Astrocyte of the cerebellum (primary cell): ENCODE measurements around the gene TRAPPC3L.

Source experiments
- DNase-seq: peaks from one replicate; pipeline ENCODE4 v3.0.0-alpha.2; 2011; ENCODE audit warnings: low read depth
- H3K4me3 ChIP-seq: 2 replicates; pipeline ENCODE4 v1.5.1; 2011; ENCODE audit warnings: mild to moderate bottlenecking, low read depth, low read length, moderate library complexity
- in situ Hi-C: cut with HindIII; loops from 2 replicates; pipeline ENCODE4 v1.10.0; 2017; ENCODE audit warnings: low sequenced_read_pairs
- TF ChIP-seq, protein P1 (sequence below): IDR thresholded peaks from 2 replicates; pipeline ENCODE4 v1.5.1; 2012; ENCODE audit warnings: low read length, low read depth, moderate library complexity, mild to moderate bottlenecking; ENCODE audit errors: missing control alignments

The TRAPPC3L gene

DNA sequence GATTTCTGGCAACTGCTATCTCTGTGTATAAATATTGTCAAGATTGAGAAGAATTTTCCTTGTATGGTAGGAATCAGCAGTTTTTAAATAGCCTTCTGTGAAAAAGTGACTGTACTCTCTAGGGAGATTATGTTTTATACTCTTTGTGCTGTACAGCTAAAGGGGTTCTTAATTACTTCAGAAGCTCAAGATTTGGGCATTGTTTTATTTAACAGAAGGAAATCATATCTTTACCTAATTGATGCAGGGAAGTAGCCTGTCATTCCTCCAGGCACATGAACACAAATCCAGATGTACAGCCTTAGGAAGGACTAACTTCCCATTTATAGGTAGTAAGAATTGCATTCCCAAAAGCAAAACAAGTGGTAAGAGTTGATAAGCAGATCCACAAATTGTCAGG is 32.8 kb downstream of the TRAPPC3L start:
- in situ Hi-C loops = no loop called here
- TF ChIP-seq, protein P1, sequence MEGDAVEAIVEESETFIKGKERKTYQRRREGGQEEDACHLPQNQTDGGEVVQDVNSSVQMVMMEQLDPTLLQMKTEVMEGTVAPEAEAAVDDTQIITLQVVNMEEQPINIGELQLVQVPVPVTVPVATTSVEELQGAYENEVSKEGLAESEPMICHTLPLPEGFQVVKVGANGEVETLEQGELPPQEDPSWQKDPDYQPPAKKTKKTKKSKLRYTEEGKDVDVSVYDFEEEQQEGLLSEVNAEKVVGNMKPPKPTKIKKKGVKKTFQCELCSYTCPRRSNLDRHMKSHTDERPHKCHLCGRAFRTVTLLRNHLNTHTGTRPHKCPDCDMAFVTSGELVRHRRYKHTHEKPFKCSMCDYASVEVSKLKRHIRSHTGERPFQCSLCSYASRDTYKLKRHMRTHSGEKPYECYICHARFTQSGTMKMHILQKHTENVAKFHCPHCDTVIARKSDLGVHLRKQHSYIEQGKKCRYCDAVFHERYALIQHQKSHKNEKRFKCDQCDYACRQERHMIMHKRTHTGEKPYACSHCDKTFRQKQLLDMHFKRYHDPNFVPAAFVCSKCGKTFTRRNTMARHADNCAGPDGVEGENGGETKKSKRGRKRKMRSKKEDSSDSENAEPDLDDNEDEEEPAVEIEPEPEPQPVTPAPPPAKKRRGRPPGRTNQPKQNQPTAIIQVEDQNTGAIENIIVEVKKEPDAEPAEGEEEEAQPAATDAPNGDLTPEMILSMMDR = no peak
- DNase-seq = no peak
- peak overlapping the region; percentile 31 for H3K4me3 ChIP-seq

GRCh38 chr6:116512111-116512559 is 33.3 kb downstream of the TRAPPC3L start:
- TF ChIP-seq, protein P1 = no peak
- no peak for DNase-seq
- in situ Hi-C loops = no loop called here
- H3K4me3 ChIP-seq = peak overlapping the region; percentile 31

GRCh38 chr6:116511424-116512110 is 33.9 kb downstream of the TRAPPC3L start, which contains the start of gene CALHM5:
TSS of gene CALHM5 (plus strand) at chr6:116511639. CDS start at chr6:116511697, 58 bp downstream.
- DNase-seq = peak; percentile 62
- in situ Hi-C loops = no loop called here
- H3K4me3 ChIP-seq = peak within 1 kb of the TSS; percentile 31
- TF ChIP-seq, protein P1 = peak; percentile 57

DNA sequence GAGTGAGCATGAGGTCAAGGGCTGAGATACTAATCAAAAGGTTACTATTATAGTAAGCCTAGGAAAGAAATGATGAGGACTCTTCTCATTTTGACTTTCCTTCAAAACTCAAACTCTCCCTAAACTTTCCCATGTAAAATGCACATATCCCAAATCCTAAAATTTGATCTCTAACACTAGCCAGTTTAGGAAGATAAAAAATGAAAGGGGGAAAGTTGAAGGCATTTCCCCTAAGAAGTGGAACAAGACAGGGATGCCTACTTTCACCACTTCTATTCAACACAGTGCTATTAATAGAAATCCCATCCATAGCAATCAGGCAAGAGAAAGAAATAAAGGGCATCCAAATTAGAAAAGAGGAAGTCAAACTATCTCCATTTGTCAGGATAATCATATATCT is 37.0 kb downstream of the TRAPPC3L start:
- no peak for DNase-seq
- H3K4me3 ChIP-seq = no peak overlapping the region
- TF ChIP-seq, protein P1 = no peak
- in situ Hi-C loops = no loop called here

- in situ Hi-C loops = no loop called here
- no peak for DNase-seq
- no peak overlapping the region for H3K4me3 ChIP-seq
- TF ChIP-seq, protein P1 = no peak
Observed at GRCh38 chr6:116507324-116507723, 38.2 kb downstream of the TRAPPC3L start.

DNA sequence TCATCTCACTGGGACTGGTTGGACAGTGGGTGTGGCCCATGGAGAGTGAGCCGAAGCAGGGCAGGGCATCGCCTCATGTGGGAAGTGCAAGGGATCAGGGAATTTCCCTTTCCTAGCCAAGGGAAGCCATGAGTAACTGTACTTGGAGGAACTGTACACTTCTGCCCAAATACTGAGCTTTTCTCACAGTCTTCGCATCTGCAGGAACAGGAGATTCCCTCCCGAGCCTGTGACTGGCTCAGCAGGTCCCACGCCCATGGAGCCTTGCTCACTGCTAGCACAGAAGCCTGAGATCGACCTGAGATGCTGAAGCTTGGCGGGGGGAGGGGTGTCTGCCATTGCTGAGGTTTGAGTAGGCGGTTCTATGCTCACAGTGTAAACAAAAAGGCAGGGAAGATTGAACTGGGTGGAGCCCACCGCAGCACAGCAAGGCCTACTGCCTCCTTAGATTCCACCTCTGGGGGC is 44.5 kb downstream of the TRAPPC3L start:
- no peak for DNase-seq
- TF ChIP-seq, protein P1 = no peak
- H3K4me3 ChIP-seq = no peak overlapping the region
- in situ Hi-C loops = no loop called here
